HAP-1 (cell line): ENCODE measurements around the gene COX7A2.
A peak's percentile ranks its signal among the peaks of the same experiment; 100 is the strongest.

Experiments
- DNase-seq, 2 experiments: peaks; one replicate each; pipeline ENCODE4 v3.0.0-alpha.2; 2016 to 2020; ENCODE audit warnings: low spot score in 2 of 2
- H3K27me3 ChIP-seq: fragments of 250-450 bp; sonication (Bioruptor Pico); 2 replicates; pipeline ENCODE4 v1.5.1; 2020; ENCODE audit warnings: low read depth, mild to moderate bottlenecking, moderate library complexity
- H3K36me3 ChIP-seq: fragments of 250-450 bp; sonication (Bioruptor Pico); replicated peaks from 2 replicates; pipeline ENCODE4 v1.5.1; 2020; ENCODE audit warnings: mild to moderate bottlenecking
- H3K4me1 ChIP-seq: fragments of 250-450 bp; sonication (Bioruptor Pico); 2 replicates; pipeline ENCODE4 v1.5.1; 2020; ENCODE audit warnings: mild to moderate bottlenecking
- H3K4me3 ChIP-seq: fragments of 250-450 bp; sonication (Bioruptor Pico); 2 replicates; pipeline ENCODE4 v1.5.1; 2020; ENCODE audit warnings: mild to moderate bottlenecking, moderate library complexity
- H3K9me3 ChIP-seq: fragments of 250-450 bp; sonication (Bioruptor Pico); 2 replicates; pipeline ENCODE4 v1.5.1; 2020; ENCODE audit warnings: mild to moderate bottlenecking, moderate library complexity
- in situ Hi-C: fragments of 300-500 bp; cut with MboI; formaldehyde crosslinking; loops from 3 replicates; pipeline ENCODE4 v1.14.3; 2020; ENCODE audit warnings: low sequenced_read_pairs, inconsistent platforms, mixed read lengths

COX7A2 gene

DNA sequence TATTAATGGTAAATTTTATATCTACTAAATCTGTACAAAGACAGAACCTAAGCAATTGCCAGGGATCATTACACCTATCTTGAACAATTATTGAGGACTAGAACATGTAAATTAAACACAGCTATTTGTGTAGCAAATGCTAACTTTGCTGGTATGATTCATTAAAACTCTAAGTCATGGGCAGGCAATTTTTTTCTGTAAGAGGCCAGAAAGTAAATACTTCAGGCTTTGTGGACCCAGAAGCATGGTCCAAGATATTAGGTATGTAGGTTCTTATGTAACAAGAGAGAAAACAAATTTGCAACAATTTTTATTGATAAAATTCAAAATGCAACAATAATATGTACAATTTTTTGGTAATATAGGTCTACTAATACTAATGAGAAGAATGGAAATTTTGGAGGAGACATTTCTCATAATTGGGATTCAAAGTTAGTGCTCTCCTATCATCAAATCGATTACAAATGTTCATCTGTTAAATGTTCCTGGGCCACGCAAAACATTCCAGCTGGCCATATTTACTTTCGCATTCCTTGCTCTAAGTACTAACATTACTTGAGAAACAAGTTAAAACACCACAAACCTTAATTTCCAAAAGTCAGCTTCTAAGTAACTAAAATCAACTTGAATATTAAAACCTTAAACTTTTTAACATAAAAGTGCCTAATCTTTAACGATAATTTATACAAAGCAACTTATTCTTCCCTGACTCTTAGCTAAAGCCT is 36.7 kb upstream of the COX7A2 start:
- in situ Hi-C loops = no loop called here
- H3K36me3 ChIP-seq = no peaks in the 10 kb centered on the region
- peaks cover 37% of the 10 kb centered on the region for H3K4me1 ChIP-seq
- H3K9me3 ChIP-seq = no peaks in the 10 kb centered on the region
- H3K4me3 ChIP-seq = no peak overlapping the region
- H3K27me3 ChIP-seq = no peaks in the 10 kb centered on the region
- DNase-seq = no peak

- no peak for DNase-seq
- H3K4me3 ChIP-seq = no peak overlapping the region
- no peaks in the 10 kb centered on the region for H3K27me3 ChIP-seq
- H3K9me3 ChIP-seq = no peaks in the 10 kb centered on the region
- H3K36me3 ChIP-seq = no peaks in the 10 kb centered on the region
- H3K4me1 ChIP-seq = peaks cover 37% of the 10 kb centered on the region
- in situ Hi-C loops = no loop called here
Observed at GRCh38 chr6:75279418-75279817, 35.8 kb upstream of the COX7A2 start.

DNA sequence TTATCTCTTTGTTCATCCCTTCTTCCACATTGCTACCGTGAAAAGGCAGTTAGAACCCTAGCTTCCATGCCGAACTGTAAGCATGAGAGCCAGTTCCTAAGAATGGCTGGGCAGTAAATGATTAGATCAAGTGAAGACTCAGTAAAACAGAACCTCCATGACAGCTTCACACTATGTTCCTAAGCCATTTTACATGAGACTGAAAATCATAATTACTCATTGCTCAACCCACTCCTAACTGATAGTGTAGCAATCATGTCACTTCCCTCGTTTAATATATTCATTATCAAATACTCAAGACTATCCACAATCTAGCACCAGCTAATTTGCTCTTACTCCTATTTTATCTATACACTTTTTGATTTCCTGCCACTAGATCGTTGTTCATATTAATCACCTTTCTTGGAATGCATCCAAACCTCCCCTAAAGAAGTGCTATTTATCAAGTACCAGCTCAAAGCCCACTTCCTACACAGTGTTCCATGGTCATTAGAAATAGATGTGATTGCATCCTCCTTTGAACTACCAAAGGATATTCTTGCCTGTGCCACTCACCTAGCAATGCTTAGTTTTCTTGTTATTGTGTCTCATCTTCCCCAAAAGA is 35.0 kb upstream of the COX7A2 start:
- Histone ChIP-seq H3K9me3 (no peaks in the 10 kb centered on the region), H3K4me3 (no peak overlapping the region), H3K27me3 (no peaks in the 10 kb centered on the region), H3K4me1 (peaks cover 37% of the 10 kb centered on the region), H3K36me3 (peaks cover 7% of the 10 kb centered on the region; the same call in 1 of the 2 replicates)
- in situ Hi-C loops = no loop called here
- DNase-seq = no peak

DNA sequence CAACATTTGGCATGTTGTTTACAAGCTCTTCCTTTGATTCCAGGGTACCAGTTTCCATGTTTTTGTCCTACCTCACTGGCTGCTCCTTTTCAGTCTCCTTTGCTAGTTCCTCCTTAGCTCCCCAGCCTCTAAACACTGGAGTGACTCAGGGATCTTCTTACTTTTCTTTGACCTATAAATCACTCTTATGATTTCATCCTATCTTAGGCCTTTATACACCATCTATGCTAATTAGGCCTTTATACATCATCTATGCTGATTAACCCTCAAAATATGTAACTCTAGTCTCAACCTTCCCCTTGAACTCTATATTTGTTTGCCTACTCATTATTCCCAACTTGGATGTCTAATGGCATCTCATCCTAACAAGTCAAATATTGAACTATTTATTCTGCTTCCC is 31.5 kb upstream of the COX7A2 start:
- Histone ChIP-seq H3K9me3 (0 out of 2 replicates have a peak, but pooled peaks cover 3% of the 10 kb centered on the region), H3K4me1 (peaks cover 12% of the 10 kb centered on the region), H3K36me3 (peaks cover 19% of the 10 kb centered on the region; the same call in 1 of the 2 replicates), H3K27me3 (no peaks in the 10 kb centered on the region), H3K4me3 (no peak overlapping the region)
- no peak for DNase-seq
- in situ Hi-C loops = no loop called here

GRCh38 chr6:75273009-75273408 is 29.4 kb upstream of the COX7A2 start:
- Histone ChIP-seq H3K36me3 (peaks cover 19% of the 10 kb centered on the region; the same call in 1 of the 2 replicates), H3K9me3 (0 out of 2 replicates have a peak, but pooled peaks cover 3% of the 10 kb centered on the region), H3K4me3 (no peak overlapping the region), H3K27me3 (no peaks in the 10 kb centered on the region), H3K4me1 (peaks cover 9% of the 10 kb centered on the region)
- no peak for DNase-seq
- in situ Hi-C loops = no loop called here

DNA sequence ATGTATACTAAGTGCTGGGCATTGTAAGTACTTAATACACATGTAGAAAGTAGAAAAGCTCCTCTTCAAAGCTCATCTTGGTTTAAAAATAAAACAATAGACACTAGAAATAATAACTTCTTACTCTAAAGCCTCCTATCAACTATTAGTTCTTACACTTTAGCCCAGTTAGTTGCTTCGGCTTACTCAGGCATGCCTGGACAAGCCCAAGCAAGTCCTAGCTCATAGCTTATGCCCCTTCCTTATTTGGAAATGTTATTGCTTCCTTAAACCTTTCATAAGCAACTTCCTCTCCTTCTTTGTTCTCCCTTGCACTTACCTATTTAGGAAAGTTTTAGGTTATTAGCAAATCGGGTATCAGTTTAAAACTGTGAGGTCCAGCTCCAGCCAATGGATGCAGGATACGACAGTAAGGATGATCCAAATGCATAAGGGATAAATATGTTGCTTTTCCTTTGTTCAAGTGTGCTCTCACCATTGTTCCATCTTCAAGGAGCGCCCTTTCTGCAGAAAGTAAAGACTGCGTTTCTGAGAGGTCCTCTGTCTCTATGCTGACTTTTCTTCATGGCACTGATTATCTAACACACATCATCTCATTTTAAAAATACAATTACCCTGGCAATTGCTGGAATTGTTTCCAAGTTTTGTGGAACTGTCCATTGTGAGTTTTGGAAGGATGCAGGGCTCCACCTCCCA is 28.7 kb upstream of the COX7A2 start:
- H3K4me3 ChIP-seq = no peak overlapping the region
- in situ Hi-C loops = no loop called here

DNA sequence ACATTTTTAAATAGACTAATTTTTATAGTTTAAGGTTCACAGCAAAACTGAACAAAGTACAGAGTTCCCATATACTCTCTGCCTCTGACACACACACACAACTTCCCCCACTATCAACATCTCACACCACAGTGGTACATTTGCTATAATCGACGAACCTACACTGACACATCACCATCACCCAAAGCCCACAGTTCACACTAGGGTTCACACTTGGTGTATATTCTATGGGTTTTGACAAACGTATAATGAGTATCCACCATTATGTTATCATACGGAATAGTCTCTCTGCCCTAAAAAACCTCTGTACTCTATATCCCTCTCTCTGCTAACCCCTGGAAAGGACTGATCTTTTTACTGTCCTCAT is 25.4 kb upstream of the COX7A2 start:
- in situ Hi-C loops = no loop called here
- Histone ChIP-seq H3K4me3 (no peak overlapping the region), H3K4me1 (peaks cover 14% of the 10 kb centered on the region), H3K9me3 (0 out of 2 replicates have a peak, but pooled peaks cover 3% of the 10 kb centered on the region), H3K36me3 (peaks cover 16% of the 10 kb centered on the region; the same call in 1 of the 2 replicates), H3K27me3 (no peaks in the 10 kb centered on the region)
- no peak for DNase-seq

More for the DNA sequence above, 28.7 kb upstream of the COX7A2 start:
- Histone ChIP-seq H3K27me3 (no peaks in the 10 kb centered on the region), H3K4me1 (peaks cover 17% of the 10 kb centered on the region), H3K9me3 (0 out of 2 replicates have a peak, but pooled peaks cover 3% of the 10 kb centered on the region), H3K36me3 (peaks cover 19% of the 10 kb centered on the region; the same call in 1 of the 2 replicates)
- peak in 1 of 2 experiments; percentile 23 for DNase-seq

DNA sequence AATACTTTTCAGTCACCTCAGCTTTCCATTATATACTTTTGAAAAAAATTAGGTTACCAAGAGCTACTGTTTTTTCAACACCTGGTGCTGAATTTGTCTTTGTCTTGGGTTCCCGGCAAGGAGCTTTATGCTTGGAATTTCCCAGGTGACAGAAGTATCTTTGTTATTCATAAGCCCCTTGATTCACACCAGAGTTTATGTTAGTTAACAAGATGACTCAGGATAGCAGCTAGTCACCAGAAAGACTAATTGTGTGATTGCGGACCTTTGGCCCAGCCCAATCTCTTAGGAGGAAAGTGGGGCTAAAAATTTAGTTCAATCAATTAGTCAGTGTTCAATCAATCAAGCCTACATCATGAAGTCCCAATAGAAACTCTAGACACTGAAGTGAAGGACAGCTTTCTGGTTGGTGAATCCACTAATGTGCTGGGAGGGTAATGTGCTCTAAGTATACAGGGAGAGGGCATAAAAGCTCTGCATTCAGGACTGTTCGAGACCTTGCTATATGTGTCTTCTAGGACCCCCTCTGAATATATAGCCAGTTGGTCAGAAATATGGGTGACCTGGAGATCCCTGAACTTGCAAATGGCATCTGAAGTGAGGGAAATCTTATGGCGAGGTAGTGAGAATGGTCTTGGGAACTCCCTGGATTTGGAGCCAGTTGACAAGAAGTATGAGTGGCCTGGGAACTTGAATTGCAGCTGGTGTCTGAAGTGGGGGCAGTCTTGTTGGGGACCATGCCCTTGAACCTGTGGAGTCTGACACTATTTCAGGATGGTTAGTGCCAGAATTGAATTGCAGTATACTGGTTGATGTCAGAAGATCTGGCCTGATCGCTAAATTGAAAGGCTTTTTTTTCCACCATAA is 24.8 kb upstream of the COX7A2 start:
- no peak overlapping the region for H3K4me3 ChIP-seq
- 0 out of 2 replicates have a peak, but pooled peaks cover 3% of the 10 kb centered on the region for H3K9me3 ChIP-seq
- peaks cover 14% of the 10 kb centered on the region for H3K4me1 ChIP-seq
- DNase-seq = peak in 1 of 2 experiments; percentile 50
- in situ Hi-C loops = no loop called here
- peaks cover 10% of the 10 kb centered on the region; the same call in 1 of the 2 replicates for H3K36me3 ChIP-seq
- no peaks in the 10 kb centered on the region for H3K27me3 ChIP-seq

DNA sequence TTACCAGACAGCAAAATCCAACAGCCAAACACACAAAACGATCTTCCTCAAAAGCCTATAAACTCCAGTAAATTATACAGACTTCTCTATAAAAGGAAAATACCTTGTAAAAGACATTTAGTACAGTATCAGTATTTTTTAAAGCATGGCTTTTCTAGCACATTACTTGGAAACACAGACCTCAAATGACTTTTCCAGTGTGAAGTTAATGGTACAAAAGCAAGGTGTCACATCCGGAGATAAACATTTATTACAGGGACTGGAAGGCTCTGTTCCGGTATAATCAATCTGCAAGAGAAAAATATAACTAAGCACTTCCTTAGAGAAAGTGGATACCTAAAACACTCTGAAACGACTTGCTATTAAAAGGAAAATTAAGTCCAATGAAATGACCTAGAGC is 23.9 kb upstream of the COX7A2 start:
- peaks cover 3% of the 10 kb centered on the region; the same call in 1 of the 2 replicates for H3K36me3 ChIP-seq
- no peak for DNase-seq
- no peaks in the 10 kb centered on the region for H3K9me3 ChIP-seq
- no peaks in the 10 kb centered on the region for H3K27me3 ChIP-seq
- no peak overlapping the region for H3K4me3 ChIP-seq
- H3K4me1 ChIP-seq = peaks cover 14% of the 10 kb centered on the region
- in situ Hi-C loops = no loop called here

DNA sequence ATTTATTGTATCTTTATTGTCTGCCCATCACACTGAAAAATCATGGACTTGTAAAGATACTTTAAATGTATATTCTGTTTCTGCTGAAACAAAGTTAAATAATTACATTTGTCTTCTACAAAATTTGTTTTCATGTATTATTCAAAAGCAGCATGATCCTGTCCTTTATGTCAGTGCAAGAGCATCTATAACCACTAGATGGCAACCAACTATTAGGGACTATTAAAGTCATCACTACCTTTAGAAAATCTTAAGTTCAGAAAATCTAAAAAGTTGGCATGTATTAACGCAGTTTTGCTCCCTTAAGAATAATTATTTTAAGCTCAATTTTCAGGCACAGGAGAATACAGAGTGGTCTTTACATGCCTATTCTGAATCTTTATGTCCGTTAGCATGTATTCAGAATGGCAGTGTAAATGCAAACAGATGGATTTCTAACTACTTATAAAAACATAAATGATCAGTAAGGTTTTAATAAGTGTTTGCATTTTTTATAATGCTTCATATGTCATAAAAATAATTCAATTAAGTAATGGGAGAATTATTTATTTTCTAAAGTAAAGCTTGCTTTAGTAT is 23.2 kb upstream of the COX7A2 start:
- H3K9me3 ChIP-seq = no peaks in the 10 kb centered on the region
- in situ Hi-C loops = no loop called here
- no peaks in the 10 kb centered on the region for H3K27me3 ChIP-seq
- no peaks in the 10 kb centered on the region; the same call in 1 of the 2 replicates for H3K36me3 ChIP-seq
- H3K4me1 ChIP-seq = peaks cover 14% of the 10 kb centered on the region
- DNase-seq = peak in 1 of 2 experiments; percentile 68
- H3K4me3 ChIP-seq = no peak overlapping the region

DNA sequence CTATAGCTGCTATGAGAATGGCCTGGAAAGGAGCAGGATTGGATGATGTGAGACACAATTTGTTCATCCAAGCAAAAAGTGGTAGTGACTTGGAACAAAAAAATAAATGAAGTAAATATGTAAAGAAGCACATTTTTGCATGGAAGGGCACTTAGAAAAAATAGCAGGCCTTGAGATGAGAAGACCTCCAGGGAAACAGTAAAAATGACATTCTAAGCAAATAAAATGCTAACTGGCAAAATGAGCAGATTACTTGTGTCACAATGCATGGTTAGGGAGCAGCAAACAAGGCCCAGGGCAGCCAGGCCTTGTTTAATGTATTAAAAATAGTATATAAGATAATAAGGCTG is 19.8 kb upstream of the COX7A2 start:
- Histone ChIP-seq H3K4me1 (peaks cover 11% of the 10 kb centered on the region), H3K9me3 (no peaks in the 10 kb centered on the region), H3K27me3 (no peaks in the 10 kb centered on the region), H3K4me3 (no peak overlapping the region), H3K36me3 (peaks cover 17% of the 10 kb centered on the region)
- DNase-seq = no peak
- in situ Hi-C loops = no loop called here

GRCh38 chr6:75262716-75263400 is 19.3 kb upstream of the COX7A2 start:
- no peak overlapping the region for H3K4me3 ChIP-seq
- no peaks in the 10 kb centered on the region for H3K27me3 ChIP-seq
- peaks cover 6% of the 10 kb centered on the region for H3K4me1 ChIP-seq
- H3K9me3 ChIP-seq = no peaks in the 10 kb centered on the region
- peaks cover 17% of the 10 kb centered on the region for H3K36me3 ChIP-seq
- no peak for DNase-seq
- in situ Hi-C loops = no loop called here
